AG08396 (cell line): Measurements from ENCODE around the gene SLPI.

Experiments used
- DNase-seq: peaks from one replicate; pipeline ENCODE4 v3.0.0; 2012; ENCODE audit warnings: low spot score, mixed read lengths

SLPI gene

GRCh38 chr20:45269754-45270270 lies 15.4 kb upstream of the SLPI start:
- DNase-seq: no peak

GRCh38 chr20:45269056-45269455 lies 14.7 kb upstream of the SLPI start:
- DNase-seq: no peak

DNA sequence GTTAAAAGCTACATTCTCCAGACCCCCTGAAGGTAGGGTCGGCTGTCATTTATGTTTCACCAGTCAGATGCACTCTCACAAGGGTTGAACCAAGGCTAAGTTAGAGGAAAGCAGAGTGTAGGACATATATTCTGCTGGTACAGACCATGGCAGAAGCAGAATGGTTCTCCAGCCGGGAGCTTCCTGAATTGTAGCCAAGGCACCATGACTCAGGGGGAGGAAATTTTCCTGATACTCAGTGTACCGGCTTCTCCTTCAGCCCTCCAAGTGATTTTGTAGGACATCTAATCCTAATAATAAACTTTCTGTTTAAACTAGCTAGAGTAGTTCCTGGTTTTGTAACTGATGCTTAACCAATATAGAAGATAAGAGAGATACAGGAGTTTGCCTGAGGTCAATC lies 14.2 kb upstream of the SLPI start:
- DNase-seq: no peak

DNA sequence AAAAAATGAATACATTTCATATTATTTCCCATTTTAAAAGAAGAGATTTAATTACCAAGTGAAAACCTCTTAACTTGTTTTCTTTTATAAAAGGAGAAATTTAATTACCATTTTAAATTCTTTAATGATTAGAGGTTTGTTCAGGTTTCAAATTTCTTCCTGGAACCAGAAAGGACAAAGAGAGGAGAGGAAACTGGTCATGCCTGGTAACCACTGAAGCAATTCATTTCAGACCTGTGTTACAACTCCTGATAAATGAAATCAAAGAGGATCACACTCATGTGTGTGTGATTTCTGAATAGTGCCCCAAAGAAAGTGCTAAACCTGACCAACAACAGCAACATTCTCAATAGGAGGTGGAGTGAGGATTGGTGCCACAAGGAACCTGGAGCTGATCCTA lies 12.6 kb upstream of the SLPI start:
- DNase-seq: no peak

GRCh38 chr20:45263556-45264266 lies 9.3 kb upstream of the SLPI start:
- DNase-seq: no peak

DNA sequence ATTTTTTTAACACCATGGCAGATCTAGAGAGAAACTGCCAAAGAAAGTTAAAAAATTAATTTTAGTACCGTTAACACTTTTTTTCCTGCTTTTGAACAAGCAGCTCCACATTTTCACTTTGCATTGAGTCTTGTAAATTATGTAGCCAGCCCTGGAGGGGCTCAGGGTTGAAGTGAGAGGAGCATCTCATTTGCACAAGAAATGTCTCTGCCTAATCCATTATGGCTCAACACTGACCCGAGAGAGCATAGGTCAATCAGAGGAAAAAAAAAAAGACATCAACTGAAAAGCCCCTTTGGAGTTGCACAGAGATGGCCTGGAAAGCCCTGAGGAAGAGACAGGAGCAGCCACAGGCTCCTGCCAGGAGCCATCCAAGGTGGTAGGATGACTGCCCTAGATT lies 4.3 kb upstream of the SLPI start:
- no peak for DNase-seq

GRCh38 chr20:45258259-45258658 lies 3.9 kb upstream of the SLPI start:
- DNase-seq: no peak

DNA sequence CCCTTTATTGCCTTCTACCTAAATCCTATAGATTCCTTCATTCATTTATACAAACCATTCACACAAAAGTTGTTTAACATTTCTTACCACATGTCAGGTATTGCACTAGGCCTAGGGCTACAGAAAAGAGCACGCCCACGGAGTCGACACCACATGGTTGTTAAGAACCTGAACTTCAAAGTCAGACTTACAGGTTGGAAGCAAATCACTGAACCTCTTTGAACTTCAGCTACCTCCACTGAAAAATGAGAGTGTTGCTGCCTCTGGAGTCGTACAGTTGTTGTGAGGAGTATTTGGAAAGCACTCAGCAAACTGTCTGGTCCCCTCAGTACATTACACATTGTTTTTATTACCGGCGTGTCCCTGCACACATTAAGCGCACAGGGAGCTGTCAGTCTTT lies 3.3 kb upstream of the SLPI start:
- no peak for DNase-seq

- DNase-seq: no peak
These were observed 2.8 kb upstream of the SLPI start for GRCh38 chr20:45257161-45257560.

GRCh38 chr20:45253261-45253660 lies 1.1 kb downstream of the SLPI start:
- no peak for DNase-seq

DNA sequence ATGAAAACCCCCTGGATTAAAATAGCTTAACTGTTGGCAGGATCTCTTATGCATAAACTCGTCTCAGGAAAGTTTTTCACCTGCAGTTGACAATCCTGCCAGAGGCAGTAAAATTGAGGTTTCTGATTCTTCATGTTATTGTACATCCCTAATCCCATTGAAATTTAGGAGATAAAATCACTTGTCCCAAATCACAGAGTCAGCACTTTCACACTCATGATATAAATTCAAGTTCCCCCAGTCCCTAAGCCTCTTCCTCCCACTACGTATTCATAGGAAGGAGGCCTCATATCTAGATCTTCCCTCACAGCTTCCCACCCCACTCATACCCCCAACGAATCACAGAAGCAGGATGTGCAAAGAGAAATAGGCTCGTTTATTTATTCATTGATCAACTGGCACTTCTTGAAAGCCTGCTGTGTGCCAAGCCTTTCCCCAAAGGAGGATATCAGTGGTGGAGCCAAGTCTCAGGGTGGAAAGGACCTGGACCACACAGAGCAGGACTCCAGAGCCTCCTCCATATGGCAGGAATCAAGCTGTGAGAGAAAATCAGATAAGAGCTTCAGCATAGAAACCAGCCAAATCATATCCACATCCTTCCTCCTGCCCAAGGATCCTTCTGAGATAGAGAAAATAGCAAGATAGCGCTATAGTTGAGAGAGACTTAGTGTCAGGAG lies 2.3 kb downstream of the SLPI start:
- DNase-seq: no peak

- DNase-seq: no peak
These were observed 5.8 kb downstream of the SLPI start for GRCh38 chr20:45248609-45249008.

GRCh38 chr20:45247865-45248264 lies 6.5 kb downstream of the SLPI start:
- no peak for DNase-seq

- no peak for DNase-seq
These were observed 8.3 kb downstream of the SLPI start for GRCh38 chr20:45246109-45246508.

GRCh38 chr20:45238139-45238538 lies 16.2 kb downstream of the SLPI start:
- no peak for DNase-seq

DNA sequence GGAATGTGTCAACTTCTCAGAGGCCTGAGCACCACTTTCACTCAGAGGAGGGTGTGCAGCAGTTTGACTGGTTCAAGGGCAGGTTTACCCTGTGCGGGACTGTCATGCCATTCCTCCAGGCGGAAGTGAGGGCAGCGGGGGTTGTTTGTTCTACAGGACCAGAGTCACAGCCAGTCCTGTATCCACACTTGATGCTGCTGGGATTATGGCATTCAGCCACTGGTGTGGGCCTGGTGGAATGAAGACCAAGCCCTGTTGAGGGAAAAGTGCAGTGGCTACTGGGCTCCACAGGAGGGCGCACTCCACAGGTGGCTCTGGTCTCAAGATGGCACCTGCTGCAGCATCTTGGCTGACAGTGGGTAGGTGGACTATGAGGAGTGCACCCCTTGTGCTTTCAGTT lies 18.4 kb downstream of the SLPI start:
- no peak for DNase-seq

- no peak for DNase-seq
These were observed 23.7 kb downstream of the SLPI start for GRCh38 chr20:45230631-45231030.

- DNase-seq: no peak
These were observed 24.9 kb downstream of the SLPI start for GRCh38 chr20:45229264-45230056.

GRCh38 chr20:45226287-45226686 lies 28.1 kb downstream of the SLPI start:
- DNase-seq: no peak

DNA sequence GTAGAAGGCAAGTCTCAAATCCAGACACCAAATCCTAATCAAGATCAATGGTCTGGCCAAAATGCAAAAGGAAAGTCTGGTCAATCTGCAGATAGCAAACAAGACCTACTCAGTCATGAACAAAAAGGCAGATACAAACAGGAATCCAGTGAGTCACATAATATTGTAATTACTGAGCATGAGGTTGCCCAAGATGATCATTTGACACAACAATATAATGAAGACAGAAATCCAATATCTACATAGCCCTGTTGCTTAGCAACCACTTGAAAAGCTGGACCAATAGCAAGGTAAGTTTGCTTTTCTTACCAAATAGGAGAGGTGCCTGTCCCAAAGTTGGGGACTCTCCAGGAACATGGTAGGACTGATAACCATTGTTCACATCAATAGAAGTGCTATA lies 31.2 kb downstream of the SLPI start:
- no peak for DNase-seq

GRCh38 chr20:45221076-45221475 lies 33.3 kb downstream of the SLPI start, which contains the start of gene SEMG2:
Gene SEMG2 (plus strand): TSS chr20:45221373. CDS start chr20:45221390, 17 bp downstream.
- no peak for DNase-seq

DNA sequence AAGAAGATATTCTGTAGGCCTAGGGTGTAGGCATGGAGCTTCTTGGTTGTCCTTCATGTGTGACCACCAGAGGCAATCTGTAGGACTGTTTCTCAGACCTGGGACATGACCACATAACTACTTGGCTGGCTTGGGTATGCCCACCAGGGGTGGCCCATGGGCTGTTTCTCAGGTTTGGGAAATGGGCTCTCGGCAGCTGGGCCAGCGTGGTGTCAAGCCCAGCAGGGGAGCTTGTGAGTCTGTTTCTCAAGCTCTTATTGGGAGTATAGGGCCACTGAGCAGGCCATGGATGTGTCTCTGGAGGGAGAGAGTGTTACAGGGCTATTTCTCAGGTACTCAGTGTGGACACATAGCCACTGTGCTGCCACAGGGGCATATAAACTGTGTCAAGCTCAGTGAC lies 35.7 kb downstream of the SLPI start:
- DNase-seq: no peak

DNA sequence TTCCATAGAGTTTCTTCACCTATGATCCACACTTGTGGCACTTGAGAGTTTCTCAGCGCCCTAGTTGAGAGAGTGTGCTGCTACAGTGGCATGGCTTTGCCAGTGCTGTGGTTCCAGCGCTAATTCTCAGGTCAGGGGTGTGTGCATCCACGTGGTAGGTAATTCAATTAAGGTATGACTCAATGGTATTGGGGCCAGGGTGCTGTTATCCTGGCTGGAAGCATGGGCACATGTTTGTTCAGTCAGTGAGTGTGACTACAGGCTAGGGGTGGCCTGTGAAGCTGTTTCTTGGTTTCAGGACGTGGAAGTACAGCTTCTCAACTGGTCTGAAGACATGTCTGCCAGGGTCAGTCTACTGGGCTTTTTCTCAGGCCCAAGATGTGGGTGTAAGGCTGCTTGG lies 36.2 kb downstream of the SLPI start:
- DNase-seq: no peak
